ENCODE data around the gene TAF5L.
"Not testable (repeated sequence)": the region's sequence is repeated elsewhere in the genome, so short reads cannot be mapped to it uniquely, and the experiment has no call there.

TAF5L gene

GRCh38 chr1:229603371-229604005, 22.4 kb downstream of the TAF5L start:
- DNase-seq, result no peak

- DNase-seq, result no peak
These were observed 25.7 kb downstream of the TAF5L start for GRCh38 chr1:229600229-229600628.

GRCh38 chr1:229599218-229599954, 26.5 kb downstream of the TAF5L start:
- DNase-seq, result no peak

GRCh38 chr1:229597877-229598276, 28.0 kb downstream of the TAF5L start:
- DNase-seq, result no peak

GRCh38 chr1:229596925-229597699, 28.8 kb downstream of the TAF5L start:
- DNase-seq, result peak in 4 of 14 donors; percentile 5 to 79 (median 12)

- not testable (repeated sequence) for DNase-seq
These were observed 30.0 kb downstream of the TAF5L start for GRCh38 chr1:229595876-229596275.

GRCh38 chr1:229594227-229595008, 31.5 kb downstream of the TAF5L start:
- DNase-seq, result no peak

- no peak for DNase-seq
These were observed 32.1 kb downstream of the TAF5L start for GRCh38 chr1:229593800-229594199.

- no peak for DNase-seq
These were observed 35.8 kb downstream of the TAF5L start for GRCh38 chr1:229590119-229590518.

GRCh38 chr1:229585338-229585737, 40.6 kb downstream of the TAF5L start:
- DNase-seq, result no peak

GRCh38 chr1:229582715-229583114, 43.2 kb downstream of the TAF5L start:
- DNase-seq, result no peak

- peak in 10 of 14 donors; percentile 9 to 56 (median 26) for DNase-seq
These were observed 43.8 kb downstream of the TAF5L start for GRCh38 chr1:229582011-229582694.

- DNase-seq, result no peak
These were observed 44.4 kb downstream of the TAF5L start for GRCh38 chr1:229581485-229581884.

- peak in 13 of 14 donors; percentile 19 to 89 (median 82) for DNase-seq
These were observed 46.8 kb downstream of the TAF5L start for GRCh38 chr1:229579059-229579673.

- no peak for DNase-seq
These were observed 47.5 kb downstream of the TAF5L start for GRCh38 chr1:229578168-229579058.

GRCh38 chr1:229574679-229575442, 51.1 kb downstream of the TAF5L start:
- DNase-seq, result no peak

GRCh38 chr1:229572286-229572685, 53.6 kb downstream of the TAF5L start:
- no peak for DNase-seq

- no peak for DNase-seq
These were observed 54.9 kb downstream of the TAF5L start for GRCh38 chr1:229570891-229571516.

- DNase-seq, result no peak
These were observed 55.6 kb downstream of the TAF5L start for GRCh38 chr1:229570305-229570704.
